Pons (tissue), 1 donor: ENCODE measurements around the gene LRP1.

ENCODE experiments used
- DNase-seq: peaks from one replicate; pipeline ENCODE4 v3.0.0-alpha.2; 2016; ENCODE audit warnings: low spot score

LRP1 gene

DNA sequence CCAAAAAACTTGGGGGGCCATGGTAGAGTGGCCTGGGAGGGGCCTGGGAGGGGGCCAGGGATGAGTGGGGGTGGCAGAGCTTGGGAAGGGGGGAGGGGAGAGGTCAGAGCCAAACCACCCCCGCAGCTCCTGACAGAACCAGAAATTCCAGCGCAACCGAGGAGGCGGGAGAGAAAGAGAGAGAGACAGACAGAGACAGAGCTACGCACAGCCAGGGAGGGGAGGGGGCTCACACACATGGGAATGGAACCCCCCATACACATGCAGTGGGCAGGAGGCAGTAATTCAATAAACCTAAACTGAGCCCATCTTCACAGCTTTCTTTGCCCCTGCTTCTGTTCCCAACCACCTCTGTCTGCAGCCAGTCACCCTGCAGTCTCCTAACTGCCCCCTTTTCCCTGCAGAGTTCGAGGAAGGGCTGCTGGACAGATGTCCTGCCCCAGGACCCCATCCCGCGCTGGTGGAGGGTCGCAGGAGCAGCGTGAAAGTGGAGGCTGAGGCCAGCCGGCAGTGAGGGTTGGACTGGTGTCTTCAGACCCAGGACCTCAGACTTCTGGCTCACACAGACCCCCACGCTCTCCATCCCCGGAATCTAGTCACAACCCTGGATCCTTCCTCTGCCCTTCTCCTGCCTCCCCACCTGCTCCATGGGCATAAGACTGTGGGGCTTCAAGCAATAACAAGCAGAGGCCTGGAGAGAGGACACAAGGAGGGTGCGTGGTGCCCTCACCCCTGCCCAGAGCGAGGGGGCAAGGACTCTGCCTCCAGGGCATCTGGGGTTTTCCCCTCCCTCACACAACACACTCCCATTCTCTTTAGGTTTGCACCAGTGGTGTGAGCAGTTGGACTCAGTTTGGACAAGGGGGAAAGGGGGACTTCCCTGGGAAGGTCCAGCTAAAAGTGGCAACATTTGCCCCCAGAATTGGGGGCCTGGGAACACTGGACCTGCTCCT, 33.8 kb upstream of the LRP1 start:
- DNase-seq: no peak

DNA sequence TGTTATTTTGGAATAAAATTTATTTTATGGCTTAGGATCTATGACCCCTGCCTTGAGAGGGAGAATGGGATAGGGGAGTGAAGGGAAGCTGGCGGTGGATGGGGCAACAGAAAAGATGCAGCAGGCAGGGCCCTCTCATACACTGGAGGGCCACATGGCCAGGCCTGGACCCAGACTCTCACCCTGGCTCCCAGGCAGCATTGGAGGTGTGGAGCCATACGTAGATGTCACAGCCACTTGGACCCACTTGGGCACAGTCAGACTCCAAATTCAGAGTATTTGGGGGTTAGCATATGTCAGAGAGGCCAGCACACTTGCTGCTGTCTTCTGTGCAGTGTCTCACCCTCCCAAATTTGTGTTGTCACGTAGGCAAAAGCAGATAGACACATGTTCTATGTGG, 32.8 kb upstream of the LRP1 start:
- DNase-seq: no peak

DNA sequence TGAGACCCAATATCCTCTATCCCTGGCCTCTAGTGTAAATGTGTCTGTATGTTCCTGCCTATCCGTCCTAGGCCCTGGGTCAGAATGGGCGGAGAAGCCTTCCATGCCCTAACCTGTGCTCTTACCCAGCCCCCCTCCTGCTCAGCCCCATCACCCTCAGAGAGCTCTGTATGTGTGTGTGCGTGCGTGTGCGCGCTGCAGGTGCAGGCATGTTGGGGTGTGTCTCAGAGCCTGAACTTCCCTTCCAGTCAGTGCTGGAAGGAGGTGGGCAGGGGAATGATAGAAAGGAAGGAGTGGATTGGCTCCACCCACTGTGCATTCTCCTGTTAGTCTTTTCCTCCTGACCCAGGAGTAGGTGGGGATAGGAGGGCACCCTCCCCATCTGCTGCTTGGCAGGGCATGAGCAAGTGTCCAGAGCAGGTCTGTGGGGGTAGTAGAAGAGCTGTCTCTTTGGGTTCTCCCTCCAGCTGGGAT, 32.1 kb upstream of the LRP1 start:
- DNase-seq: no peak

DNA sequence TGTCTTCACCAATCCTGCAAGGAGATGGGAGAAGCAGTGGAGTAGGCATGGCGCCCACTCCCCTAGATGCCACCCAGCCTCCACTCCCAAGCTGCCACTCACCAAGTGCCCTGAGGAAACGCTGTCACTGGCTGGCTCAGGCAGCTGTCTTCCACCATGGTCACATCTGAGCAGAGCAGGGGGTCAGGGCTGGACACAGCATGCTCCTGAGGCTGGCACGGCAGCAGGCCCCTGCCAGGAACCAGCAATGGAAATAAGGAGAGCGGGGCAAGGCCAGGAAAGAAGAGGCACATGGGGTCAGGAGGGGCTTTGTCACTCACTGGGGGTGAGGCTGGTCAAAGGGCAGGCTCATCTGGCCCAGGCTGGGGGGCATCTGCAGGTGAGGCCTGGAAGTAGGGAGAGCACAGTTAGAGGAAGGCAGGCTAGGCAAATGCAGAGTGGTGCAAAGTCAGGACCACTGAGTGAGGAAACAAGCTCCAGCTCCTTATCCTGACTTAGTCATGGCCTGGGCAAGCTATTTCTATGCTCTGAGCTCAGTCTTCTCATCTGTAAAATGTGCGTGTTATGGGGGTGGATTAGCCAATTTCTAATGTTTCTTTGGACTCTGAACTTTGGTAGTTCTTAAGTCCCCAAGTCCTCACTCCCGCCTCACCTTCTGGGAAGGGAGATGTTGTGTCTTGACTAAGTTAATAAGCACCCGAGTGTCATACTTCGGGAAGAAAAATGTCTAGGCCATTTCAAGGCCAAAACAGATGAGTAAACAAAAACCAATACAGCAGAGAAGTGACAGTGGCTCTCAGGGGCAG, 31.3 kb upstream of the LRP1 start:
- DNase-seq: no peak

DNA sequence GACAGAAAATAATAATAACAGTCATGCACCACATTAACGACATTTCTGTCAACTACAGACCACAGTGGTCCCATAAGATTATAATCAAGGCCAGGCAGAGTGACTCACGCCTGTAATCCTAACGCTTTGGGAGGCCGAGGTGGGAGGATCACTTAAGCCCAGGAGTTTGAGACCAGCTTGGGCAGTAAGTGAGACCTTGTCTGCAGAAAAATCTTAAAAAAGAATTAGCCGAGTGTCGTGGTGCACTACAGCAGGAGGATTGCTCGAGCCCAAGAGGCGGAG, 30.8 kb upstream of the LRP1 start:
- no peak for DNase-seq

DNA sequence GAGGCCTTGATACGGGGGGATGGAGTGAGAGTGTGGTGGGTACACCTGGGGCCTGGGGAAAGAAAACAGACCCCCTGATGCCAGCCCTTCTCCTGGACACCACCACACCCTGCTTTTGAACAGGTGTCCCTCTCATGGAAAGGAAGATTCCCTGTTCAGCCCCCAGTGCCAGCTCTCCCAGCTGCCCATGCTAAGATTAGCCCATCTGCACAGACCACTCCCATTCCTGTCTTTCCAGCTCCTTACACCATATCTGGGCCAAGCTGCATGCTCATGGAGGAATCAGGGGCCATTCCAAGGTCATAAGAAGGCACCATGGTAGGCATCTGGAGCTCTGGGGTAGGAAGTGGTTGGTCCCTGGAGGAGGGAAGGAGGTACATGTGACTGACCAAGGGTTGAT, 29.7 kb upstream of the LRP1 start:
- DNase-seq: no peak

DNA sequence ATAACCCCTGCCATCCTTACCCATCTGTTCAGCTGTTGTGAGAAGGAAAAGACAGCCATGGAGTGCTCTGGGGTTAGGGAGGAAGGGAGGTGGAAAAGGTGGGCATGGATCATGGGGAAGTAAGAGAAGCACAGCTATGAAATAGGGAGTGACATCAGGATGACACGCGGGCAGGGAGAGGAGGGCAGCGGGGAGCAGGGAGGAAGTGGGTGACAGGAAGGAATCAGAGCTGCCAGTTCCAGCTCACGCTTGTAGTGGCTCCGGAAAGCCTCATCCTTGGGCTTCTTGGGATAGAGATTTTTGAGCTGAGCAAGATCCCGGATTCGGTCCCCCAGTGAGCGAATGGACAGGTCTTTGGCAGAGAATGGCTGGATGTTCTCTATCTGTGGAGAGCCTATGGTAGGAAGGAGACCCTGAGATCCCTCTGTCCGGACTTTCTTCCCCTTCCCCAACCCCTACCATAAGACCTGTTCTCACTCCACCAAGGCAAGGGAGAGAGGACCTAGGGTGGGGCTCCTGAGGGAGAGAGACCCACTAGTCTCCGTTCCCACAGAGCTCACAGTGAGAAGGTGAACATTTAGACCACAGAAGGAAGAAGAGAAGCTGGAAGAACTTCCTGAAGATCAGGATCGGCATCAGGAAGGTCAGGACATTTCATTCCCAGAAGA, 29.1 kb upstream of the LRP1 start:
- no peak for DNase-seq

DNA sequence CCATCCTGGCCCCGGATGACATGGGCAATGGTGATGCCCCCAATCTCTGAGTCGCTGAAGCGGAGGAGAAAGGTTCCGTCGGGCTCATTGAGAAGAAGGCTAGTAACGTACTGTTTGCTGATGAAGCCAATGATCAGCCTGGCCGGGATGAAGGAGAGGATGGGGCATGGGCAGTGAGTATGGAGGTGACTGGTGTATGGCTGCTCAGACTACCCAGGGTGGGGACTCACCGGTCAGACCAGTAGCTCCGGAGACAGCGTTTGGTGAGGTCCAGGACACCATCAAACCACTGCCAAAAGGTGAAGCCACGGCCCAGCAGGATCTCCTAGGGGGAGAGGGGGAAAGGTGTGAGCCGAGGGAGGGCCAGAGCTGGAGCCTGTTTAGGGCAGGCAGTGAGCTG, 28.5 kb upstream of the LRP1 start:
- DNase-seq: no peak

DNA sequence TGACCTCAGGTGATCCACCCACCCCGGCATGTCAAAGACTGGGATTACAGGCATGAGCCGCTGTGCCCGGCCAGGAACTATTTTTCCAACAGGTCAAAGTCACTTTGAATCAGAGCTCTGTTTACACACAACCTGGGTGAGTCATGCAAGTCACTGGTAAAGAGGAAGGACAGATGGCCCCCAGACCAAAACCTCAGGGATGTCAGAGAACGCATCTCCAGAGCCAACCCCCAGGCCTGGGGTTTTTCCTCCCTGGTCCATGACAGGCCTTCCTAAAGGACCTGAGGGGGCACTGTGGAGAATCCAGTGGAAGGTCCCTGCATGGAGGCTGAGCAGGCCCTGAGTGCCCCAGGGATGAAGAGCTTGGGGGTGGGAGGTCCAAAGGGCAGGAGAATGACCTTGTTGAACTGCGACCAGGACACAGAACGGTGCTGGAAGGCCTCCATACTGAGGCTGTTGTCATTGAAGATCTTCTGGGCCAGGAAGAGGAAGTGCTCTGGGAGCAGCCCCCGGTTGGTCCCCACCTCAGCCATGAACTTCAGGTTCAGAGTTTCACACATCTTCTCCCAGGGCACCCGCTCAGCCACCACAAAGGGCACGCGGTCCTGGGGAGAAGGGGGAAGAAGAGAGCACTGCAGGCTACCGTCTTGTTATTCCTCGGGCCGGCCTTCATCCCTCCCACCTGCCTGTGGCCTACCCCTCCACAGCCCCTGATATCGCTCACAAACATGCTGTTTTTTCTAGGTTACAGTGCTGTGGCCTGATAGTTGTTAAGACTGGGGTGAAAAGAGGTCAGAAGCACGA, 26.2 kb upstream of the LRP1 start:
- no peak for DNase-seq

DNA sequence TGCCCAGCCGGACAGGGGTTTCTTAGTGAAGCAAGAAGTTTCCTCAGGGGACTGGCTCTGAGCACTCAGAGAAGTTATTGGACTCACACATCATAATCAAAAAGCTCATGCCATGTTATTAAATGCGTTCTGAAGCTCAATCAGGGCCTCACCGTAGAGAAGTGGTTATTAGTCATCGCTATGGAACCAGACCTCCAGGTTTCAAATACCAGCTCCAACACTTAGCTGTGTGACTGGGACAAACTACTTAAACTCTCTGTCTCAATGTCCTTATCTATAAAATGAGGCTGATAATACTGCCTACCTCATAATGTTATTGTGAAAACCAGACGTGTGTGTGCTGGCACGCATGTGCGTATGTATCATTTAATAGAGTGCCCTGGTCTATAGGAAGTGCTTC, 24.4 kb upstream of the LRP1 start:
- DNase-seq: no peak

DNA sequence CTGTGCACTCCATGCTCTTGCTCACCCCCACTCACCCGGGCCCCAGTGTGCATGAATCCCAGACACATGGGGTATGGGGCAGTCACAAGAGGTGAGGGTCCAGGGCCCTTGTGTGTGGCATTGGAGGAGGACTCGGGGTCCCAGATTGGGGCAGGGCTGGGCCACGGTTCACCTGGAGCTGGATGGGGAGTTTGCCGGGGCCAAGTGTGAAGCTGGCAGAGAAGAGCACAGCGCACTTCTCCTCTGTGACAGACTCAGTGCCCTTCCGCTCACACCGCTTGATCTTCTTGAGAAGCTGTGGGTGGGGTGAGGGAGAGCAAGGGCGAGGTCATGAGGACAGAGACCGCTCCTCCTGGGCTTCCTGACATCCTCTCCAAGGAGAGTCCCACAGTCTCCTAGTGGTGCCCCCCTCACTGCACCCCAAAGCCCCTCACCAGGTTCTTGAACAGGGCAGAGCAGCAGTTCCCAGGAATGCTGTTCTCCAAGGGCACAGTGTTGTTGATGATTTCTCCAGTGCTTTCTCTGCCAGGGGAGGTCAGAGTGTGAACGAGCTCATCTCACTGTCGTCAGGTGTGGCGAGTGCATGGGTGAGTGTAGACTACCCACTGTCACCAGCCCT, 23.9 kb upstream of the LRP1 start:
- DNase-seq: no peak

DNA sequence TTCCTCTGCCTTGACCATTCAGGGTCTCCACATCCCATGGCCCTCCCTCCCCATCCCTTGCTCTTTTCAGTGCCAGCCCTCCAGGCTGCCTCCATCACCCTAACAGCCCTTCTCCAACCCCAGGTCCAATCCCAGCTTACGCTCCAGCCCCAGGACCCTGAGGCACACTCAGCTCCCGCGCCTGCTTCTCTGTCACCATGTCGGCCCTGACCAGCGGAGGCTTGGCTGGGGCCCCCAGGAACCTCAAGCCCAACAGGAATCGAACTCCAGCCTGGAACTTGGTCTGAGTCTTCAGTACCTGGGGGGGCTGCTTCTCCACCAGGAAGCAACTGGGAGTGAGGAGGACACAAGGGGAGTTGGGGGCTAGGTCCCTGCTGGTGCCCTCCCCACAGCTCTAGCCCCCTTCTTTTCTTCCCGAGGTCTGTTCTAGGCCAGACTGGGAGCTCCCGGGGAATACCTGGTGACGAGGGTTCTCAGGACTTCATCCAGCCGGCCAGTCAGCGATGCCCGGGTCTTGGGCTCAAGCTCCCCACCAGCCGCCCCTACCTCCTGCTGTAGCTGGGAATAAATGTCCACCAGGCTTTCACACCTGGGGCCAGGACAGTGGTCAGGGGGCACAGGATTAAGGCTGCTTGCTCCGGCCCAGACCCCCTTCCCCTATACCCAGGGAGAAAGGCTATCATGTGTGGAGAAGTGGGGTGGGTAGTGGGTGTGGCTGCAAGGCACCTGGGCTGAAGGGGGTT, 23.1 kb upstream of the LRP1 start:
- DNase-seq: no peak

DNA sequence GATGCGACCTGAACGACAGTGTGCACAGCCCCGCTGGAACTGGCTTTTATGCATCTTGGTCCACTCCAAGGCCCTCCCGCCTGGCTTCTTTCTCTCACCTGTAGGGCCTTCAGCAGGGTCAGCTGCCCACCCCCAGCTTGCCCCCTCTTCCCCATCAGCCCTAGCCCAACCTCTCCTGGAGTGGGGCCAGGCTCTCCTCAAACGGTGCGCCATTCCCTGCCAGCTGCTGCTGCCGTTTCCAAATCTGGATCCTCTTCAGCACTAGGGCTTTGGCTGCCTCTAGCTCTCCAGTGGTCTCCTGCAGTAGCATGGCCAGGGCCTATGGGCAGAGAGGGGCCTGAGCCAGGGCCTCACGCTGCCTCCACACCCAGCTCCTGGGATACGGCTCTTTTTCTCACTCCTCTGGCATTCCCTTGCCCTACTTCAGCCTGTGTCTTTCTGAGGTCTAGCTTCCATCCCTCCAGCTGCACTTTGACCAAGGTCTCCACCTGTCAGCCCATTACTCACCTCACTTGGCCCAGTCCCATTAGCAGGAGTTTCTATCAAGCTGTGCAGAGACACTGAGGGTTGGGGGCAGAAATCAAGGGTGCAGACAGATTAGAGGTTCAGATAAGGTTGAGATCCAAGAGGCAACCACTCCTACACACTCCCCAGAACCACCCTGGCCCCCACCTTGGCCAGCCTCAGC, 22.1 kb upstream of the LRP1 start:
- no peak for DNase-seq

DNA sequence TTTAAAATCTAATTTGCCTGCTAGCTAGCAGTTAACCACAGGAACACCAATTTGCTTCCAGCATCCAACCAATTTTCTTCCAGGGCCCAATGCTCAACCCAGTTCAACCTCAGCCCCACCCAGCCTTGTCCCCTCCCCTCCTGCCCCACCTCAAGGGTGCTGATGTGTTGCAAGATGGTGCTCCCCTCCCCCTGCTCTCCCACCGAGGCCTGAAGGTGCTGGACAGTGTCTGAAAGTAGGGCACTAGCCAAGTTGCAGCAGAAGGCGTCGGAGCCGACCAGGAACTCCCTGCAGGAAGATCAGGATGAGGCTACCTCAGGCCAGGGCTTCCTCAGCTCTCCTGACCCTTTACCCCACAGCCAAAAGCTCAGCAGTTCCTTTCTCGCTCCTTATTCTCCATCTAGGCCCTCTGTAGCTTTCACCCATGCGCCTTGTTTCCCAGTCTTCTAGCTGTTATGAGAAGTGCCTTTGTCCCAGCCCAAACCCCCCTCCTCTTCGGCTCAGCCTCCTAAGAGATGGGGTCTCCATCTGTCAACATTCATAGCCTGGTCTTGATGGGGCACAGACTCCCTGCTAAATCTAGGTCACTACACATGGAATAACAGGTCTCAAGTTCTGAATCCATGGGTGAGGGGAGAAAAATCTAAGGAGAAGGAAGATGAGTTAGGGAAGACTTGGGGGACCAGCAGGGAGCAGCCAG, 20.7 kb upstream of the LRP1 start:
- DNase-seq: no peak

DNA sequence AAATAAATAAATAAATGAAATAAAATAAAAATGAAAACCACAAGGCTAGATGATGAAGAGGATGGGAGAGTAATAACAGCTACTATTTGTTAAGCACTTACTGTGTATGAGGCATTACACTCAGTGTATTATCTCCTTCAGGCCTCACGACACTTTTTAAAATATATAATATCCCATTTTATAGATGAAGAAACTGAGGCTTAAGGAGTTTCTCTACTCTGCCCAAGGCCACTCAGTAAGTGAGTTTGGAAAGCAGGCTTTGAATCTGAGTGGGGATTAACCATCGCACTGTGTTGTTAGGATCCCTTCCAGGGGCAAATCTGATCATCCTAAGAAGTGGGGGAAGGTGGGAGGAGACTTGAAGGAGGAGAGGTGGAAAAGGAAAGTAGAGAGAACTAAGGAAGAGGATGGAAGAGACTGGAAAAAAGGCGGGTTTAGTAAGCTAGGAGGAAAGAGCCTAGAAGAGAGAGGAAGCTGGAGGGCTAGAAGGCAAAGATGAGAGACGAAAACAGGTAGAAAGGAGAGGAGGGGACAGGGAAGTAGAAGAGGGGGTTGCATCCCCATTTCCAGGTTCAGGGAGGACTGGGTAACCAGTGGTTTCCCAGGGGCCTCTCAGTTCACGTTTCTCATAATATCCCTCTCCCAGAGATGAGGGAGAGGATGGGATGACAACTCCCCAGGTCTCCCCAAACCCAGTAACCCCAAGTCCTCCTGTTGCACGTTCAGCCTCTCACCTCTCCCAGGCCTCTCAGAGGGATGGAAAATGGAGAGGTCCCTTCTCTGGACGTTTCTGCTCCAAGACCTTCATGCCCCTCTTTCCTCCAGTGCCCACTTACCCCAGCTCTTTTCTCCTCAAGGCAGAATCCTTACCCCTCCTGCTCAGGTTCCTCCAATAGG, 18.8 kb upstream of the LRP1 start:
- no peak for DNase-seq

DNA sequence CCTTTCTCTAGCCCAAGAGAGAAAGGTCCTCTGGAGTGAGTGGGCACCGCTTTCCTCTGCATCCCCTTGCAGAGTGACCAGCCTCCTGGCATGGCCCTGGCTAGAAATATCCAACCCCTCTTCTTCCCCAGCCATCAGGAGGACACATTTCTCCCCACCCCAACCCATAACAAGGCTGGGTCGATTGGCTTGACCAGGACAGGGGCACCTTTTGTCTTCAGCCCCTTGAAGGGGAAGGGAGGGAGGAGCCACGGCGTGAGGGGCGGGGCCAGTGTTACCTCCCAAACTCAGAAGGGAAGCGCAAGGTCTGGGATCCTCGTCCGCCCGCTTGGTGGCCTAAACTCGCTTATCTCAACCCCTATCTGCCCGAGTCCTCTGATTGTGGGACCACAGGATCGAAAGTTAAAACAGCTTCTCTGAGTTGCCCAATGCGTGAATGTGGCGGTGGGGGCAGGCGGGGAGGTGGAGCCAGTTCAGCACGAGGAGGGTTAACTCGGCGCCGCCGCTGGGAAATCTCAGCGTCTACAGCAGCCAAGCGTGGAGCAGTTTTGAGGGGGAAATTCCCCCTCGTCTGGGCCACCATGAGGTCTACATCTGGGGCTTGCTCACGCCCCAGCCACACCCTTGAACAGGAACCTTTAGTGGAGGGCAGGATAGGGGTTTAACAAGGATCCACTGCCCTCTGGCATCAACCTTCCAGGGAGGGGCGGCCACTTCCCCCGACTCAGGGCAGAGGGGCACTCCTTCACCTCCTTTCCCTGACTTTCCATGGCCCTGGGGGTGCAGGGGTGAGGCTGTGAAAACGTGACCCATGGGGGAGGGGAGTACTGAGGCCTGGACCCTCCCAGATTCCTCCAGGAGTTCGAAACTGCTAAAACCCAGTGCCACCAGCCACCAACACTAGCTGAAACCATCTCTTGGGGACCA, 17.9 kb upstream of the LRP1 start:
- DNase-seq: no peak

DNA sequence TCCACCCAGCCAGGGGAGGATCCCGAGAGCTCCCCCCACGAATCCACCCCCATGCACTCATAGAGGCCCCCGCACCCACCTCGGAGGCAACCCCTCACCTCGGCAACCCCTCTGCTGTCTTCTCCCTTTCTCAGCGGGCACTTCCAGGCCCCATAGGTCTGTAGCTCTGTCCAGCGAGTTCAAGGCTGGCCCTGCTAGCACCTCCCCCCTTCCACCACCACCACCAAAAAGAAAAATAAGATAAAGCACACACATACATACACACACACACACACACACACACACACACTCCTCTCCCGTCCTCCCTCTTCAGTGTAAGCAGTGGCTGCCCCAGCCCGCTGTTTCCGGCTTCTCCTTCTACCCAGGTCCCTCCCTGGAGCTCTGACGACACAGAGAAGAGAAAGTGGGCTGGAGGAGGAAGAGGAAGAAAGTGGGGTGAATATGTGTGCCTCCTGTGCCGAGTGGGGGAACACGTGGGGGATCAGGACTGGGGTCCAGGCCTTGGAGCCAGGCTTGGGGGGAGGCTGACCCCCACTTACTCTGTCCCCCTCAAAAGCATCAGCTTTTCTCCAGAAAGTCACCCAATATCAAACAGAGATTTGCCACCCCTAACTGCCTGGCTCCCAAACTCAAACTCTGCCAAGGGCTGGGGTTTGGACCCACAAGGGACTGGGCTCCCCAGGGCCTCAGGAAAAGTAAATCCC, 17.1 kb upstream of the LRP1 start, which contains the start of gene STAT6:
Gene STAT6, minus strand, starts transcription at position 332 of the 704 bp plus-strand sequence. CDS start 3,084 bp downstream, outside the sequence.
- DNase-seq: peak; percentile 79
